Endothelial cell of umbilical vein (primary cell): Measurements from ENCODE around the gene OSBPL9. TPM values are rescaled to one million over a fixed set of nuclear protein-coding genes. Genes with fewer than 3 reads are reported as not detected.

Source experiments
- BruUV-seq: library from RNA; stranded (reverse); fragments of 400-500 nt; replicated peaks from 2 replicates; lab custom pipeline; 2021; lab: Mats Ljungman, UMichigan
- CTCF ChIA-PET: fragments of 300-600, 350-600 bp; sonication (Branson Sonifier 250); formaldehyde crosslinking; loops from one replicate; lab custom pipeline; 2021; ENCODE audit warnings: antibody characterized with exemption, inconsistent platforms; lab: Charles Lee
- POLR2A ChIA-PET: fragments of 300-600, 350-600 bp; sonication (Branson Sonifier 250); formaldehyde crosslinking; loops from one replicate; lab custom pipeline; 2021; ENCODE audit warnings: antibody characterized with exemption, inconsistent platforms; lab: Charles Lee
- DNase-seq: peaks from one replicate; pipeline ENCODE4 v3.0.0-alpha.2; 2011; ENCODE audit warnings: low read depth, low spot score
- FAIRE-seq: peaks from 2 replicates; lab custom pipeline; 2011; peaks lifted over from hg19 to GRCh38; lab: Jason Lieb, UNC
- H2AFZ ChIP-seq: 2 replicates; pipeline ENCODE4 v1.6.0; 2012; ENCODE audit warnings: low read depth, low read length, control low read depth, inconsistent platforms
- H3K27ac ChIP-seq: 2 replicates; pipeline ENCODE4 v1.5.1; 2011; ENCODE audit warnings: low read depth, mild to moderate bottlenecking, control low read depth, low read length, moderate library complexity; ENCODE audit not compliant: insufficient read depth
- H3K27me3 ChIP-seq, 2 experiments: 2 replicates each; pipeline versions ENCODE4 v1.6.0 to v1.6.1; 2011; ENCODE audit warnings: low read length in 2 of 2, mixed read lengths in 1 of 2; ENCODE audit not compliant: control insufficient read depth in 2 of 2, insufficient read depth in 2 of 2
- H3K36me3 ChIP-seq, 2 experiments: 2 replicates in 1 of 2; 3 replicates in 1 of 2; pipeline ENCODE4 v1.5.1; 2011; ENCODE audit warnings: low read length in 2 of 2, mild to moderate bottlenecking in 1 of 2, moderate library complexity in 1 of 2; ENCODE audit not compliant: control insufficient read depth in 2 of 2, insufficient read depth in 2 of 2; ENCODE audit errors: extremely low read depth in 1 of 2
- H3K4me1 ChIP-seq: 3 replicates; pipeline ENCODE4 v1.5.1; 2011; ENCODE audit warnings: mild to moderate bottlenecking, low read length; ENCODE audit not compliant: control insufficient read depth, insufficient read depth; ENCODE audit errors: extremely low read depth
- H3K4me2 ChIP-seq: 2 replicates; pipeline ENCODE4 v1.6.1; 2011; ENCODE audit warnings: low read length, control low read depth, mixed read lengths; ENCODE audit not compliant: insufficient read depth
- H3K4me3 ChIP-seq, 3 experiments: fragments of 200-600 bp in 1 of 3; sonication (generic), shearing (Covaris generic) in 1 of 3; replicated peaks in 1 of 3; 2 replicates each; pipeline ENCODE4 v1.5.1; 2011 to 2016; ENCODE audit warnings: control low read depth in 3 of 3, low read length in 3 of 3, mild to moderate bottlenecking in 2 of 3, inconsistent platforms in 1 of 3, low read depth in 1 of 3, moderate library complexity in 1 of 3; ENCODE audit not compliant: insufficient read depth in 1 of 3
- H3K79me2 ChIP-seq: 2 replicates; pipeline ENCODE4 v1.6.0; 2012; ENCODE audit warnings: low read length, inconsistent platforms; ENCODE audit not compliant: control insufficient read depth, insufficient read depth
- H3K9ac ChIP-seq: replicated peaks from 2 replicates; pipeline ENCODE3; 2011; ENCODE audit warnings: low read length, control low read depth; ENCODE audit not compliant: insufficient read depth; ENCODE audit errors: extremely low read depth
- H3K9me1 ChIP-seq: replicated peaks from 3 replicates; pipeline ENCODE4 v1.6.0; 2011; ENCODE audit warnings: mild to moderate bottlenecking, low read length; ENCODE audit not compliant: control insufficient read depth, insufficient read depth; ENCODE audit errors: extremely low read depth
- H3K9me3 ChIP-seq: replicated peaks from 2 replicates; pipeline ENCODE4 v1.5.1; 2012; ENCODE audit warnings: low read length, inconsistent platforms; ENCODE audit not compliant: control insufficient read depth, insufficient read depth
- H4K20me1 ChIP-seq: replicated peaks from 2 replicates; pipeline ENCODE3; 2011; ENCODE audit warnings: mild to moderate bottlenecking, low read length; ENCODE audit not compliant: control insufficient read depth, insufficient read depth; ENCODE audit errors: extremely low read depth
- FOS ChIP-seq: IDR thresholded peaks from 2 replicates; pipeline ENCODE4 v1.6.1; 2011; ENCODE audit warnings: mild to moderate bottlenecking, low read length, moderate library complexity, borderline replicate concordance; ENCODE audit not compliant: insufficient read depth
- MYC ChIP-seq: IDR thresholded peaks from one replicate; pipeline ENCODE4 v1.6.1; 2011; ENCODE audit warnings: mild to moderate bottlenecking, low read depth, low read length
- dilution Hi-C: fragments of 300-500 bp; cut with MboI; formaldehyde crosslinking; loops from one replicate; pipeline ENCODE4 v1.15.0; 2019; ENCODE audit warnings: low sequenced_read_pairs; ENCODE audit not compliant: extremely low pct_ligation_motif_present
- intact Hi-C: fragments of 100-400 bp; cut with micrococcal nuclease; formaldehyde crosslinking; loops from one replicate; pipeline ENCODE4 v1.10.0; 2022
- polyA plus RNA-seq, 4 experiments: library from polyadenylated mRNA; depleted of rRNA in 3 of 4; stranded (reverse) in 3 of 4; unstranded in 1 of 4; fragments of >200 nt; gene quantifications; 2 replicates each; pipeline versions ENCODE4 v1.2.1 to v1.2.3, GENCODE V29; 2011 to 2012; ENCODE audit warnings: missing spikeins in 1 of 4
- total RNA-seq: library from RNA; stranded (reverse); gene quantifications from 2 replicates; pipeline ENCODE4 v1.2.3, GENCODE V29; 2021

OSBPL9 gene
- total and polyA plus RNA-seq, 2 donors (not counting 3 experiments of a cell fraction or from before 2014, with no cell fraction given) = 46.2 to 80.3 TPM

DNA sequence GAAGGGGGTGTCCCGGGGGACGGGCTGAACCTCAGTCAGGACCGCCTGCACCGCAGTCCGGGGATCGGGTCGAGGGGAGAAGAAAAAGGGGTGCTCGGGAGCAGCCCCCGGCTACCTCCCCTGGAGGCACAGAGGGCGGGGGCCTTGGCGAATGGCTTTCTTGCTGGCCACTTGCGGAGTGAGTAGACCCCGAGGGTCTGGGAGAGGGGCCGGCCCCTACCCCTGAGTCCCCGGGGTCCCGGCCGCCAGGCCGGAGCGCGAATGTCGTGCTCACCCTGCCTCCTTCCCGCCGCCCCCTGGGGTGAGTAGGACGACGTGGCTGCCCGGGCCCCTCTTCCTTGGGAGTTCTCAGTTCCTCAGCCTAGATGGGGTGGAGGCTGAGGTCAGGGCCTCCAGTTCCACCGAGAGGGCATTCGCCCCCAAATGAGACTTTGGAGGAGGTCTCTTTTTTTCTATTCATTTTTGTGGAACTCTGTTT lies 113.0 kb downstream of the OSBPL9 start:
- Histone ChIP-seq H3K9ac (peak overlapping the region; percentile 73), H3K27ac (peak overlapping the region; percentile 58), H3K4me3 (peak overlapping the region; percentile 89 to 97 (median 94)), H2AFZ (peak overlapping the region; percentile 92), H3K79me2 (peaks cover 31% of the 10 kb centered on the region), H3K9me1 (no peaks in the 10 kb centered on the region), H3K9me3 (no peaks in the 10 kb centered on the region), H3K4me2 (peak overlapping the region; percentile 99), H3K36me3 (no peaks in the 10 kb centered on the region), H3K4me1 (peaks cover 18% of the 10 kb centered on the region), H4K20me1 (no peaks in the 10 kb centered on the region), H3K27me3 (no peaks in the 10 kb centered on the region)
- no peak for FAIRE-seq
- POLR2A ChIA-PET = interaction anchor here (0.7 to 0.8 kb wide), 3 partner anchors 11 to 208 kb away, joined by 3 to 9 read pairs (median 6); no protein-coding TSS in a partner anchor
- intact Hi-C loops (loop anchor here (1.0 to 5.0 kb wide), 3 partner anchors 39 to 103 kb away; no protein-coding TSS in a partner anchor), dilution Hi-C loops (no loop called here)
- no peak for DNase-seq
- BruUV-seq = TSS peak; percentile 55
- CTCF ChIA-PET = interaction anchor here (1.0 to 1.6 kb wide), 7 partner anchors 21 to 108 kb away, joined by 3 to 10 read pairs (median 4); no protein-coding TSS in a partner anchor
- no peak for TF ChIP-seq MYC

DNA sequence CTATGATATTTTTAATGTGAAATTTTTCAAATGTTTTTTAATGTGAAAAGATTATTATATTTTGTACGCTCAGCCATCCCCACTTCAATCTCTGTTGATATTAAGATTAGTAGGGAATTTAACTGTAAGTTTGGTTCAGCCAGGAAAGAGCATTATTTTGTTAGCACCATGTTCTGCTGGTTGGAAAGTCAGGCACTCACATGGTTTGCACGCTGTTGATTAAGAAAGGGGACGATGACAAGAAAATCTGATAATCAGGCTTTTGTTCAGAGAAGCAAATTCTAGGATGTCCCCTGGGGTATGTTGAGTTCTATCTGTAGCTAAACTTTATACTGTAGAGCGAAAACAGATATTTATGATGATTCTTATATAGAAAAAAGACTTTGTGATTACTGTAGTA lies 115.1 kb downstream of the OSBPL9 start:
- no peak overlapping the region for H3K4me3 ChIP-seq
- H3K4me1 ChIP-seq = peaks cover 37% of the 10 kb centered on the region
- FAIRE-seq = no peak
- no peaks in the 10 kb centered on the region for H3K27me3 ChIP-seq
- no peak for TF ChIP-seq FOS
- no peak overlapping the region for H3K4me2 ChIP-seq
- intact Hi-C loops = no loop called here
- CTCF ChIA-PET = interaction anchor here (1.1 to 1.5 kb wide), 3 partner anchors 37 to 162 kb away, joined by 3 to 6 read pairs (median 3); no protein-coding TSS in a partner anchor
- no peaks in the 10 kb centered on the region for H3K36me3 ChIP-seq
- no peak for DNase-seq
- no peak overlapping the region for H3K9ac ChIP-seq
- peaks cover 37% of the 10 kb centered on the region for H3K79me2 ChIP-seq
- H4K20me1 ChIP-seq = no peaks in the 10 kb centered on the region
- dilution Hi-C loops = no loop called here
- H3K27ac ChIP-seq = no peak overlapping the region
- POLR2A ChIA-PET = no interaction called here
- H3K9me1 ChIP-seq = no peaks in the 10 kb centered on the region
- no peak overlapping the region for H2AFZ ChIP-seq
- no TSS peak for BruUV-seq
- H3K9me3 ChIP-seq = no peaks in the 10 kb centered on the region
